ENCODE measurements around the gene ASCL2. TPM values are rescaled to one million over a fixed set of nuclear protein-coding genes. Genes with fewer than 3 reads are reported as not detected.
"Not testable (repeated sequence)": the region's sequence is repeated elsewhere in the genome, so short reads cannot be mapped to it uniquely, and the experiment has no call there.

The ASCL2 gene
- total RNA-seq, 1 donor from 2014 or later: 1.7 TPM

DNA sequence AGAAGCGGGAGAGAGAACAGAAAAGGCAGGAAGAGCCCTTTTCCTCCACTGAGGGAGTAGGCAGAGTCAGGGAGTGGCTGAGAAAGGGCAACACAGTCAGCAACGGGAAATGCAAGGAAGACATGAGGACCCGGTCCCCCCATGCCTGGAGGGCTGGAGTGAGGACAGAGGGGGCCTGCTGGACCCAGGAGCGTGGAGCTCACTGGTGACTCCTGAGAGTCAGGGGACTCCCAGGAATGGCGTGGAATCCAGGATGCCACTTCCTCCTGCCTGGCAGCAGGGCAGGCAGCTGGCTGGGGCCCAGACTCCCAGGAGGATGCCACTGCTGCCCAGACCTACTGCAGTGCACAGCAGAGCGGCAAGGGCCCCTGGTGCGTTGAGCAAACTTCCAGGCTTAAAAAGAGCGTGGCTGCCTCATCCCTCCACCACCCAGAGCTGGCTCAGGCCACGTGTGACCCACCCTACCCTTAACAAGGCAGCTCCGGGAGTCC, 20.0 kb upstream of the ASCL2 start:
- peak; percentile 35 for DNase-seq

DNA sequence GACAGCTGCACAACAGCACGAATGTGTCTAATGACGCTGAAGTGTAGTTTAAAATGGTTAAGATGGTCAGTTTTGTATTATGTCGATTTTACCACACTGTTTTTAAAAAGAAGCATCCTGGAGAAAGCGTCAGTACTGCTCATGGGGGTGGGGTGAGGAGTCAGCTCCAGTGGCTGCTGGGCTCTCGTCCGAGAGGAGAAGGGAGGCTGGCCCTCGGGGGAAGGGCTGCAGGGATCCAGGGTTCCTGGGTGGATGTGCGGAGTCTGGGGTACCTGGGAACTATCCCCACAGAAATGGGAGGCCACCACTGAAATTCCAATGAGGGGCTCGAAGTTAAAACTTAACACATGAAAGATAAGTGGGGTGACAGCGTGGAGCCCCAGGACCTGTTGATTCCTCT, 19.5 kb upstream of the ASCL2 start:
- intact Hi-C loops (cut with DNase I): no loop called here
- Histone ChIP-seq H3K27me3 (ENCODE audit: low read depth) (no peaks in the 10 kb centered on the region), H3K27ac (peak overlapping the region; percentile 3), H3K36me3 (no peaks in the 10 kb centered on the region), H3K9me3 (no peaks in the 10 kb centered on the region), H3K4me1 (no peaks in the 10 kb centered on the region), H3K4me3 (no peak overlapping the region)
- ATAC-seq (no peak), DNase-seq (peak; percentile 33)
- TF ChIP-seq, protein P1, sequence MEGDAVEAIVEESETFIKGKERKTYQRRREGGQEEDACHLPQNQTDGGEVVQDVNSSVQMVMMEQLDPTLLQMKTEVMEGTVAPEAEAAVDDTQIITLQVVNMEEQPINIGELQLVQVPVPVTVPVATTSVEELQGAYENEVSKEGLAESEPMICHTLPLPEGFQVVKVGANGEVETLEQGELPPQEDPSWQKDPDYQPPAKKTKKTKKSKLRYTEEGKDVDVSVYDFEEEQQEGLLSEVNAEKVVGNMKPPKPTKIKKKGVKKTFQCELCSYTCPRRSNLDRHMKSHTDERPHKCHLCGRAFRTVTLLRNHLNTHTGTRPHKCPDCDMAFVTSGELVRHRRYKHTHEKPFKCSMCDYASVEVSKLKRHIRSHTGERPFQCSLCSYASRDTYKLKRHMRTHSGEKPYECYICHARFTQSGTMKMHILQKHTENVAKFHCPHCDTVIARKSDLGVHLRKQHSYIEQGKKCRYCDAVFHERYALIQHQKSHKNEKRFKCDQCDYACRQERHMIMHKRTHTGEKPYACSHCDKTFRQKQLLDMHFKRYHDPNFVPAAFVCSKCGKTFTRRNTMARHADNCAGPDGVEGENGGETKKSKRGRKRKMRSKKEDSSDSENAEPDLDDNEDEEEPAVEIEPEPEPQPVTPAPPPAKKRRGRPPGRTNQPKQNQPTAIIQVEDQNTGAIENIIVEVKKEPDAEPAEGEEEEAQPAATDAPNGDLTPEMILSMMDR (IDR thresholded peaks at IDR 0.05): no peak

More for the DNA sequence above, 20.0 kb upstream of the ASCL2 start:
- peak overlapping the region; percentile 3 for H3K27ac ChIP-seq
- intact Hi-C loops (cut with DNase I): no loop called here
- no peaks in the 10 kb centered on the region for H3K9me3 ChIP-seq
- H3K36me3 ChIP-seq: no peaks in the 10 kb centered on the region
- no peaks in the 10 kb centered on the region for H3K4me1 ChIP-seq
- H3K27me3 ChIP-seq (ENCODE audit: low read depth): no peaks in the 10 kb centered on the region
- ATAC-seq: no peak
- no peak overlapping the region for H3K4me3 ChIP-seq
- TF ChIP-seq, protein P1 (IDR thresholded peaks at IDR 0.05): no peak

DNA sequence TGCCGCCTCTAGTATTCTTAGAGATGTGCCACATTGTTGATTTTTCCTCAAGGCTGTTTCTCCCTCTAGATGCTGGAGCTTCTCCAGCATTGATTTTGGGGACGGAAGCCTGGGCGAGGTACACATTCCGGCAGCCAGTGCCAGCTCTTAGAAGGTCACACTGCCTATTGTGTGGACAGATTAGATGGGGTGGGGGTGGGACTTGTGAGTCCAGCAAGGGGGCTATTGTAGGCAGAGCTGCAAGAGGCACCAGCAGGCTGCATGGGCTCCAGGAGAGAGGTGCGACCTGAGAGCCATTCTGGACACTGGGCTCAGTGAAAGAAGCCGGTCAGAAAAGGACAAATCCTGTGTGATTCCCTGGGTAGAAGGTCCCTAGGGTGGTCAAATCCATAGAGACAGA, 19.0 kb upstream of the ASCL2 start:
- H3K36me3 ChIP-seq: no peaks in the 10 kb centered on the region
- no peak for ATAC-seq
- no peak overlapping the region for H3K4me3 ChIP-seq
- DNase-seq: no peak
- intact Hi-C loops (cut with DNase I): no loop called here
- no peaks in the 10 kb centered on the region for H3K4me1 ChIP-seq
- H3K9me3 ChIP-seq: no peaks in the 10 kb centered on the region
- H3K27me3 ChIP-seq (ENCODE audit: low read depth): no peaks in the 10 kb centered on the region
- TF ChIP-seq, protein P1 (IDR thresholded peaks at IDR 0.05): no peak
- no peak overlapping the region for H3K27ac ChIP-seq

DNA sequence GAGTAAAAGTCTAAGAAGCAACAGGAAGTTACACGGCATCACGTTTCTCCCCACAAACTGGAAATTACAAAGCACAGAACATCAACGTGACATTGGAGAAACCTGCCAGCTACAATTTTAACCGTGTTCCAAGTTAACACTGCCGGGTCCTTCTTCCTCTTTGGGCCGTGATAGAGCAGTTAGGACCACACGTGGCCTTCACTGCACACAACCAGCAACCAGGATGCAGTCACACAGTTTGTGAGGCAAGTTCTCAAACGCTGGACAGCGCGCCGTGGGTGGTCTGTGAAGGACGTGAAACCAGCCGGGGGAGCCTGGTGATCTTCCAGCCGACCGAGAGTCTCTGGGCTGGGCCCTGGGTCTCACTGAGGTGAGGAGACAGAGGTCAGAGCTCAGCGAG, 16.7 kb upstream of the ASCL2 start:
- Histone ChIP-seq H3K4me1 (no peaks in the 10 kb centered on the region), H3K27me3 (ENCODE audit: low read depth) (no peaks in the 10 kb centered on the region), H3K4me3 (no peak overlapping the region), H3K36me3 (no peaks in the 10 kb centered on the region), H3K27ac (no peak overlapping the region), H3K9me3 (no peaks in the 10 kb centered on the region)
- TF ChIP-seq, protein P1 (IDR thresholded peaks at IDR 0.05): no peak
- ATAC-seq: no peak
- DNase-seq: peak; percentile 42
- intact Hi-C loops (cut with DNase I): no loop called here

DNA sequence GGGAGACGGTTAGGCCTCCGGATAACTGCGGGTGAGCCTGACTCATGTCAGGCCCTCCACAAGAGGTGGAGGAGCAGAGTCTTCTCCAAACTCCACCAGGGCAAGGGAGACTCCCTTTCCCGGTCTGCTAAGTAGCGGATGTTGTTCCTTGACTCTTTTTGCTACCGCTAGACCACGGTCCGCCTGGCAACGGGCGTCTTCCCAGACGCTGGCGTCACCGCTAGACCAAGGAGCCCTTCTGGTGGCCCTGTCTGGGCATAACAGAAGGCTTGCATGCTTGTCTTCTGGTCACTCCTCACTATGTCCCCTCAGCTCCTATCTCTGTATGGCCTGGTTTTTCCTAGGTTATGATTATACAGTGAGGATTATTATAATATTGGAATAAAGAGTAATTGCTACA, 16.0 kb upstream of the ASCL2 start:
- intact Hi-C loops (cut with DNase I); H3K4me3 ChIP-seq; H3K36me3 ChIP-seq; H3K27me3 ChIP-seq (ENCODE audit: low read depth); DNase-seq; H3K9me3 ChIP-seq; H3K27ac ChIP-seq; H3K4me1 ChIP-seq; ATAC-seq: not testable (repeated sequence)

DNA sequence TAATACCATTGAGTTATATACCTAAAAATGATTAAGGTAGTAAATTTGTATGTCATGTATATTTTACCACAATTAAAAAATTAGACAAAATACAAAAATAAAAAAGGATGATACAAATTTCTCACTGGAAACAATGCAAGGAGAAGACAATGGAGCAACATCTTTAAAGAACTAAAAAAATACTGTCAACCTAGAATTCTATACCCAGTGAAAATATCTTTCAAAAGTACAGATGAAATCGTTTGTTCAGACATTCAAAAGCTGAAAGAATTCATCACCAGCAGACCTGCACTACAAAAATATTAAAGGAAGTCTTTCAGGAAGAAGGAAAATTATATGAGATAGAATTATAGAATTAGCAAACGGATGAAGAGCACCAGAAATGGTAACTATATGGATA, 9.8 kb upstream of the ASCL2 start:
- DNase-seq: no peak
- H3K36me3 ChIP-seq: no peaks in the 10 kb centered on the region
- no peaks in the 10 kb centered on the region for H3K27me3 ChIP-seq (ENCODE audit: low read depth)
- ATAC-seq: no peak
- no peaks in the 10 kb centered on the region for H3K4me1 ChIP-seq
- no peak overlapping the region for H3K4me3 ChIP-seq
- no peaks in the 10 kb centered on the region for H3K9me3 ChIP-seq
- intact Hi-C loops (cut with DNase I): no loop called here
- TF ChIP-seq, protein P1 (IDR thresholded peaks at IDR 0.05): no peak
- H3K27ac ChIP-seq: no peak overlapping the region

Measured in lower lobe of right lung (tissue), 2 donors.